GM12865 (cell line): ENCODE measurements around the gene MAMSTR.
"Not testable (repeated sequence)": the region's sequence is repeated elsewhere in the genome, so short reads cannot be mapped to it uniquely, and the experiment has no call there.

Experiments
- DNase-seq: peaks from one replicate; pipeline ENCODE4 v3.0.0; 2010; ENCODE audit warnings: low read depth
- H3K4me3 ChIP-seq: 2 replicates; pipeline ENCODE4 v1.5.1; 2011; ENCODE audit warnings: mild to moderate bottlenecking, low read depth, low read length, control low read depth
- CTCF ChIP-seq: IDR thresholded peaks from 2 replicates; pipeline ENCODE4 v1.5.1; 2011; ENCODE audit warnings: low read length, control low read depth, low read depth, inconsistent platforms; ENCODE audit not compliant: insufficient read depth; ENCODE audit errors: missing control alignments

MAMSTR gene

DNA sequence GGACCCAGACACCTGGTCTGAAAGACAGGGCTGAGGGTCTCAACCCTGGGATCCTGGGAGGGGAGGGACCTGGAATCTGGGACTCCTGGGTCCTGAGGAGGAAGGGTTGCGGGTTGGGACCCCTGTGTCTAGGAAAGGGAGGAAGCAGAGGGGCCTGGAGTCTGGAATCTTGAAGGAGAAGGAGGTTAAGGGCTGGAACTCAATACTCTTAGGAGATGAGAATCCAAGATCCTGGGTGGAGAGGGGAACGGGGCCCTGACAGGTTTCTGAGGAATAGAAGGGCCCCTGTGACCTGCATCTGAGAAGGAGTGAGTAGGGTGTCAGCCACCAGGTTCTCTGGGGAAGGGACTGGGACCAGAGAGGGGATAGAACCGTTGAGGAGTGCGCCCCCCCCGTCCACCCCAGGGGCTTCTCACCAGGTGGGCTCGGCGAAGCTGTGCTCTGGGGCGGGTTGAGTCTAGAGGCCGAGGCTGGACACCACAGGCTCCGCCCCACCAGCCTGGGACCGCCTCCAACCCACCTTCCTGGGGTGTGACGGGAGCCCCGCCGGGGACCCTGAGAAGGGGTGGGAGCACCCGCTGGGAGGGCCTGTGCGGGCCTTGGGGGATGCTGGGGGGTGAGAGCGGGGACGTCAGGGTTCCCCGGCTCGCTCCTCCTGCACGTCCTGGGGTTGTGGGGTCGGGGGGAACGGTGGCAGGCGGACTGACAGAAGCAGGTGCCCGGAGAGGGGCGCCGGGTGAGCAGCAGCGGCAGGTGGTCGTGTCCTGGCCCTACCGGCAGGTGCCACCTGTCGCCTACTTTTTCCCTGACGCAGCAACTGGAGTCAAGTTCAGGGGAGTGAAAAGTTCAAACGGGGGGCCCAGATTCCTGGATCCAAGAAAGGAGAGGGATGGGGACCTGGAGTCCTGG is at the start of gene MAMSTR:
Gene MAMSTR (minus strand): TSS at position 463 of the 909 bp plus-strand sequence. CDS start 694 bp downstream, outside the sequence.
- H3K4me3 ChIP-seq, result peak within 1 kb of the TSS; percentile 57
- DNase-seq, result no peak
- TF ChIP-seq CTCF, result no peak

GRCh38 chr19:48768994-48769713 is 49.6 kb upstream of the MAMSTR start:
- no peak overlapping the region for H3K4me3 ChIP-seq
- DNase-seq, result no peak
- TF ChIP-seq CTCF, result no peak

DNA sequence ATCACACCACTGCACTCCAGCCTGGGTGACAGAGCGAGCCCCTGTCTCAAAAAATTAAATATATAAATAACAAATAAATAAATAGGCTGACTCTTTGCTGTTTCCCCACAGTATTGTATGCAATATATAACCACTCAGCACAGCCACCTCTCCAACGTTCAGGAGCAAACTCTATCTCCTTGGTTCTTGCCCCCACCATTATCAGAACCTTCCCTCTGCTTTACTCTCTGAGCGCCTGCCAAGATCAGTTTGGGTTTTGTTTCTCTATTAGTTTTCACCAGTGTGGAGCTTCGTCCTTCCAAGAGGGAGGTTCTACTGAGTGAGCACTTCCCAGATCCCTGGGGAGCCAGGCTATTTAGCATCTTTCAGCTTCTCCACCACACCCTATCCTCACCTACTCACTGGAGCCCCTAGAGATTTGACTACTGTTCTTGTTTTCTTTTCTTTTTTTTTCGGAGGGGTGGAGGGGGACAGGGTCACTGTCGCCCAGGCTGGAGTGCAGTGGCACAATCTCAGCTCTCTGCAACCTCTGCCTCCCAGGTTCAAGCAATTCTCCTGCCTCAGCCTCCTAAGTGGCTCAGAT is 48.7 kb upstream of the MAMSTR start:
- DNase-seq, H3K4me3 ChIP-seq: not testable (repeated sequence)

- not testable (repeated sequence) for H3K4me3 ChIP-seq
Observed at GRCh38 chr19:48765816-48766215, 46.3 kb upstream of the MAMSTR start.

GRCh38 chr19:48760504-48761205 is 41.1 kb upstream of the MAMSTR start:
- no peak for DNase-seq

More at GRCh38 chr19:48765816-48766215, 46.3 kb upstream of the MAMSTR start:
- DNase-seq, result not testable (repeated sequence)

DNA sequence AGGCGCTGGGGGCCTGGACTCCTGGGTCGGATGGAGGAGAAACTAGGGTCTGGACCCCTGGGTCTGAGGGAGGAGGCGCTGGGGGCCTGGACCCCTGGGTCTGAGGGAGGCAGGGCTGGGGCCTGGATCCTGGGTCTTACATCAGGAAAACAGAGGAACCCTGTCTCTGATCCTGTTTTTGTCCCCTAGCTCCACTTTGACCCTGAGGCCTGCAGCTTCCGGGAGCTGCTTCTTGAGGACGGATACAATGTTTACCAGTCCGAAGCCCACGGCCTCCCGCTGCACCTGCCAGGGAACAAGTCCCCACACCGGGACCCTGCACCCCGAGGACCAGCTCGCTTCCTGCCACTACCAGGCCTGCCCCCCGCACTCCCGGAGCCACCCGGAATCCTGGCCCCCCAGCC is 38.2 kb upstream of the MAMSTR start:
- no peak overlapping the region for H3K4me3 ChIP-seq
- no peak for TF ChIP-seq CTCF
- no peak for DNase-seq

More at GRCh38 chr19:48760504-48761205, 41.1 kb upstream of the MAMSTR start:
- no peak overlapping the region for H3K4me3 ChIP-seq
- no peak for TF ChIP-seq CTCF

DNA sequence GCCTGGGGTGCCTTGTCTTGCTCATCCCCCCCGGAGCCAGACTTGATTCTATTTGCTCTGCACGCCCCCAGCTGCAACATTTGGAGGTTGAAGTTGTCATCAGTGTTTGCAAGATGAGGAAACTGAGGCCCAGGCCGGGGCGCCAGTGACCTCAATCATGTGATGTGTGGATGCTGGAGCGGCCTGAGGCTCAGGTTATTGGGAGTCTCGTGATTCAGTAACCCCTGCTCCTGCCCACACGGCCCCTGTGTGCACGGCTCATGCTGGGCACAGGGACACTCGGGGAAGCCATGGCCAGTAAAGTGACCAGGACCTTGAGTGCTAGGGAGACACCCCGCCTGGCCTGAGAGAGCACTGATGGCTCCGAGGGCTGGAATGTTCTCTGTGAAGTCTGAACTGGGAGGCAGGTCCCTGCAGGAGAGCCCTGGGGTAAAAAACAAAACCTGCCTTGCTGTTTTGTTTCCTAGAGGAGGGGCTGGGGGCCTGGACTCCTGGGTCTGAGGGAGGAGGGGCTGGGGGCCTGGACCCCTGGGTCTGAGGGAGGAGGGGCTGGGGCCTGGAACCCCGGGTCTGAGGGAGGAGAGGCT is 37.7 kb upstream of the MAMSTR start:
- no peak for TF ChIP-seq CTCF

More for the DNA sequence above, 37.7 kb upstream of the MAMSTR start:
- H3K4me3 ChIP-seq, result no peak overlapping the region
- no peak for DNase-seq
